Muscle layer of duodenum (tissue), 2 donors: ENCODE data around the gene MROH9.

ENCODE experiments used
- H3K27ac ChIP-seq: one replicate; pipeline ENCODE4 v1.7.0; 2013; ENCODE audit warnings: mild to moderate bottlenecking, low read length
- H3K27me3 ChIP-seq: one replicate; pipeline ENCODE4 v1.7.0; 2013; ENCODE audit warnings: low read depth, mild to moderate bottlenecking, control low read depth, low read length
- H3K36me3 ChIP-seq, 2 donors: one replicate each; pipeline ENCODE4 v1.7.0; 2013; ENCODE audit warnings: low read length in 2 of 2, control low read depth in 1 of 2, mild to moderate bottlenecking in 1 of 2; ENCODE audit not compliant: insufficient read depth in 2 of 2, control insufficient read depth in 1 of 2
- H3K4me1 ChIP-seq, 2 donors: one replicate each; pipeline ENCODE4 v1.7.0; 2013; ENCODE audit warnings: low read length in 2 of 2, mild to moderate bottlenecking in 2 of 2, control low read depth in 1 of 2, moderate library complexity in 1 of 2; ENCODE audit not compliant: insufficient read depth in 2 of 2, control insufficient read depth in 1 of 2
- H3K4me3 ChIP-seq, 2 donors: one replicate each; pipeline ENCODE4 v1.7.0; 2013; ENCODE audit warnings: low read length in 2 of 2, low read depth in 1 of 2, mild to moderate bottlenecking in 1 of 2
- H3K9me3 ChIP-seq, 2 donors: one replicate each; pipeline ENCODE4 v1.7.0; 2013; ENCODE audit warnings: low read length in 2 of 2, control low read depth in 1 of 2, mild to moderate bottlenecking in 1 of 2; ENCODE audit not compliant: control insufficient read depth in 1 of 2
- donor health status: healthy.

MROH9 gene

GRCh38 chr1:171038284-171038683 lies 103.0 kb downstream of the MROH9 start:
- no peaks in the 10 kb centered on the region for H3K9me3 ChIP-seq

GRCh38 chr1:171048014-171048413 lies 112.7 kb downstream of the MROH9 start:
- no peak overlapping the region for H3K4me3 ChIP-seq
- H3K27ac ChIP-seq: no peak overlapping the region
- H3K9me3 ChIP-seq: peaks cover 0 to 24% of the 10 kb centered on the region in 2 donors

More at GRCh38 chr1:171038284-171038683, 103.0 kb downstream of the MROH9 start:
- no peaks in the 10 kb centered on the region for H3K36me3 ChIP-seq
- H3K27me3 ChIP-seq: no peaks in the 10 kb centered on the region
- H3K4me3 ChIP-seq: no peak overlapping the region
- H3K27ac ChIP-seq: no peak overlapping the region
- H3K4me1 ChIP-seq: no peaks in the 10 kb centered on the region

DNA sequence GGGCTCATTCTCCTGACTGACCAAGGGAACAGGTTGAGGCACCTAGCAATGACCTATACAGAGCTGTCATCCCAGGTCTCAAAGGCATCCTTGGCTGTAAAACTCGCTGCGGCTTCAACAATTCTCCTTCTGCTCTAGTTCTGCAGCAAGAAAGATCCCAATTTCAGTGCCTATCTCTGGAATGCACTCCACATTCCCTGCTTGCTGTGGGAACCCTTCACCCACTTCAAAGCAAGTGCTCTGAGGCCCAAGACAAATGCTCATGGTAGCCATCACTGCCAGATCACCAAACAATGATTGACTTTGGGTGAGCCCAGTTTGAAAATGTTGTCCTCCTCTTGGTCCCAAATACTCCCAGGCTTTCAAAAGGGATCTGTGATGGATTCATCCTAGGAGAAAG lies 117.6 kb downstream of the MROH9 start:
- Histone ChIP-seq H3K9me3 (peaks cover 0 to 7% of the 10 kb centered on the region in 2 donors), H3K27me3 (no peaks in the 10 kb centered on the region), H3K27ac (no peak overlapping the region), H3K4me1 (no peaks in the 10 kb centered on the region), H3K4me3 (no peak overlapping the region), H3K36me3 (no peaks in the 10 kb centered on the region)

More at GRCh38 chr1:171048014-171048413, 112.7 kb downstream of the MROH9 start:
- Histone ChIP-seq H3K27me3 (no peaks in the 10 kb centered on the region), H3K4me1 (no peaks in the 10 kb centered on the region), H3K36me3 (no peaks in the 10 kb centered on the region)

GRCh38 chr1:171055966-171056643 lies 120.8 kb downstream of the MROH9 start:
- no peak overlapping the region for H3K27ac ChIP-seq
- H3K36me3 ChIP-seq: no peaks in the 10 kb centered on the region
- H3K4me1 ChIP-seq: no peaks in the 10 kb centered on the region
- H3K9me3 ChIP-seq: peaks cover 0 to 3% of the 10 kb centered on the region in 2 donors
- no peaks in the 10 kb centered on the region for H3K27me3 ChIP-seq
- no peak overlapping the region for H3K4me3 ChIP-seq

DNA sequence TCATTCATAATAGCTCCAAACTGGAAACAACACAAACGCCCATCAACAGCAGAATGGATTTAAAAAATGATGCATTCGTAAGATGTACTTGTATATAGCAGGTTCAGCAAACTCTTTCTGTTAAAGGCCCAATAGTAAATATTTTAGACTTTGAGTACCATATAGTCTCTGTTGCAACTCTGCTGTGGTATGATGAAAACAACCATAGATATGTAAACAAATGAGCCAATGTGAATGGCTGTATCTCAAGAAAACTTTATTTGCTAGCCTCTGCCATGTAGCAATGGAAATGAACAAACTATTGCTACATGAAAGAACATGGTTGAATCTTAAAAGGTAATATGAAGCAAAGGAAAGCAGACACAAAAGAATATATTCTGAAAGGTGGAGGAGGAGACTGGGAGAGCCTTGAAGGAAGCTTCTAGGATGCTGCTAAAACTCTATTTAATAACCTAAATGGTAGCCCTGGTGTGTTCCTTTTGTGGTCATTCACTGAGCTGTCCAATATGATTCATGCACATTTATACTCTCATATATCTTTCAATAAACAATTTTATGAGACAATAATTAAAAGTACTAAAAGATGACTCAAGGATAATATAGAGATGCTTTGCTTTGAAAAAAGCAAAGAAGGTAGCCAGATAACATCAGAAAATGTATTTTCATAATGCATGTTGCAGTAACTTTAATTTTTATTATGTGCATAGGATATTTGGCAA lies 126.2 kb downstream of the MROH9 start:
- H3K4me1 ChIP-seq: no peaks in the 10 kb centered on the region
- no peak overlapping the region for H3K4me3 ChIP-seq
- no peak overlapping the region for H3K27ac ChIP-seq
- no peaks in the 10 kb centered on the region for H3K9me3 ChIP-seq
- H3K36me3 ChIP-seq: no peaks in the 10 kb centered on the region
- no peaks in the 10 kb centered on the region for H3K27me3 ChIP-seq

DNA sequence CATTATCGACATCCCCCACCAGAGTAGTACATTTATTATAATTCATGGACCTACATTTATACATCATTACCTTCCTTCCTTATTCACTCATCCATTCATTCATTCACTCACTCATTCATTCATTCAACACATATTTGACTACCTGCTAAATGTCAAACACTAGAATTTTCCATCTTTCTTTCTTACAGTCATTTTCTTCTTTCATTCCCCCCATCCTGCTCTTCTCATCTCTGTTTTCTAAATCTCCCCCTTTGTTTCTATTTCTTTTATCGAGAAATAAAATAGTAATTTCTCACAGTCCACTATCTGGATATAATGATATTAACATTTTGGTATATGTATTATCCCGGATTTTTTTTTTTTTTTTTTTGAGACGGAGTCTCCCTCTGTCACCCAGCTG lies 127.6 kb downstream of the MROH9 start:
- Histone ChIP-seq H3K27ac (no peak overlapping the region), H3K4me3 (no peak overlapping the region), H3K27me3 (no peaks in the 10 kb centered on the region), H3K4me1 (no peaks in the 10 kb centered on the region), H3K9me3 (no peaks in the 10 kb centered on the region), H3K36me3 (no peaks in the 10 kb centered on the region)

DNA sequence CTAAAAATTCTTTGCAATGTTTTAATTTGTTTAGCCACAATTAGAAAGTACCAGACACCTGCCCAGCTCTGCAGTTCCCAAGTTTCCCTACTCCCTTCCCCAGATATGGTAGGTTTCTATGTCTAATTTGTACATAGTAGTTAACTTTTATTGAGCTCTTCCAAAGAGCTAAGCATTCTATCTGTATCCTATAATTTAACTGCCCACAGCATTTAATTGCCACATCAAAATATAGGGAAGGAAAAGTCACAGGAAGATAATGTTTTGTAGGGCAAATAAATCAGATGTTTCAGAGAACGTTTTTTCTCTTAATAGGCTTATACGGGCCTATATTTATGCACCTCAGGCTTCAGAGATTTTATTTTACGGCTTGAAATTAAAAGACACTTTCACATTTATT lies 139.7 kb downstream of the MROH9 start:
- Histone ChIP-seq H3K4me1 (no peaks in the 10 kb centered on the region), H3K36me3 (no peaks in the 10 kb centered on the region), H3K9me3 (no peaks in the 10 kb centered on the region), H3K27ac (no peak overlapping the region), H3K27me3 (no peaks in the 10 kb centered on the region), H3K4me3 (no peak overlapping the region)

- no peak overlapping the region for H3K27ac ChIP-seq
- no peaks in the 10 kb centered on the region for H3K36me3 ChIP-seq
- no peaks in the 10 kb centered on the region for H3K9me3 ChIP-seq
- H3K4me1 ChIP-seq: peaks cover 0 to 5% of the 10 kb centered on the region in 2 donors
- no peaks in the 10 kb centered on the region for H3K27me3 ChIP-seq
- H3K4me3 ChIP-seq: no peak overlapping the region
These were observed 146.0 kb downstream of the MROH9 start for GRCh38 chr1:171081314-171081753.

GRCh38 chr1:171081763-171082201 lies 146.4 kb downstream of the MROH9 start:
- no peak overlapping the region for H3K4me3 ChIP-seq
- H3K27me3 ChIP-seq: no peaks in the 10 kb centered on the region
- H3K9me3 ChIP-seq: no peaks in the 10 kb centered on the region
- H3K27ac ChIP-seq: no peak overlapping the region
- peaks cover 0 to 5% of the 10 kb centered on the region in 2 donors for H3K4me1 ChIP-seq
- no peaks in the 10 kb centered on the region for H3K36me3 ChIP-seq

DNA sequence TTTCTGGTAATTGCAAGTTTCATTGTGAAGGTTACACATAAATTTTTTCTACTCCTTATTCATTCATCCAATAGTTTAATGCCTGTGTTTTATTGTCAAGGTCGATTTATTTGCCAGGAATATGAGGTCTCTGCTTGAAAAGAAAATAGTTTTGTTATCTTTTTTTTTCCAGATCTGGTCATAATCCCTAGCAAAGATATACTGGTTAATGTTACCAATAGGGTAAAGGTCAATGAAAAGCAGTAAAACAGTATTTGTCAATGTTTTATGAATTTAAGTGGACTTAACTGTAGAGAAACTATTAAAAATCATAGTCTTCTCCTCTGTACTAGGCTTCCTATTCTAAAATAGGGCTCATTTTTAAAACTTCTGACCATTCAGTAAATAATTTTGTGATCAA lies 147.3 kb downstream of the MROH9 start:
- H3K9me3 ChIP-seq: no peaks in the 10 kb centered on the region
- H3K36me3 ChIP-seq: no peaks in the 10 kb centered on the region
- H3K4me1 ChIP-seq: peaks cover 0 to 5% of the 10 kb centered on the region in 2 donors
- H3K27me3 ChIP-seq: no peaks in the 10 kb centered on the region
- H3K27ac ChIP-seq: no peak overlapping the region
- no peak overlapping the region for H3K4me3 ChIP-seq

DNA sequence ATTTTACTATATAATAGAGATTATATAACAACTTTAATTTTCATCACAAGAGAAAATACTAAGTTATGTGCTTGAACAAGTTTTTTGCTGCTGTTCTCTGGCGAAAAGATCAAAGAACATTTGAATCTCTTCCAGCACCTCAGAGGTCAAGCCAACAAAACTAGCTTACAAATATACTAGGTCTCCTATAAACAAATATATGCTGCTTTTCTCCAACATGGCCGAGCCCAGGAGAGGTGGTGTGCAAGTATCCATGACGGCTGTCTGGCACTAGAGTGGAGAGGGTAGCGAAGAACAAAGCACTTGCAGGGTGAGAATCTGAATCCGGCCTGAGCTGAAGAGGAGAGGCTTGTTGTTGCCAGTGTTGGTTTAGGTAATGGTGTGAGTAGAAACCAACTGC lies 147.9 kb downstream of the MROH9 start:
- no peak overlapping the region for H3K27ac ChIP-seq
- H3K9me3 ChIP-seq: no peaks in the 10 kb centered on the region
- no peak overlapping the region for H3K4me3 ChIP-seq

More for the DNA sequence above, 147.9 kb downstream of the MROH9 start:
- Histone ChIP-seq H3K36me3 (no peaks in the 10 kb centered on the region), H3K4me1 (peaks cover 0 to 5% of the 10 kb centered on the region in 2 donors), H3K27me3 (no peaks in the 10 kb centered on the region)
